Measurements from ENCODE around the gene CRMP1.

DNA sequence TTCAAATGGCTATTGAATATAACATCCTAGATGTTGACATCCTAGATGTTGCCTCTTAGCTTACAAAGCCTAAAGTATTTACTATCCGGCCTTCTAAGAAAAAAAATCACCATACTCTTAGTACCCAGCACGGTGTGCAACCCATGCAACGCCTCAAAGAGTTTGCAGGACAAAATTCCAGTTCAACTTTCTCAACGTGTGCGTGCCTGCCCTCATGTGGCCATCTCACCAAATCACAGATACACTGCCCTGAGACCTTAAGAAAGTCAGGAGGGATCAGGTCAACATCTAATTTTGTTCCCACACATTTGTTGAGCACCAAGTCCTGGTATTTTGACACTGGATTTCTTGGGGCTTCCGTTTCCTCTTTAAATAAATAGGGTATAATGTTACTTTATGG lies 68.3 kb downstream of the CRMP1 start:
- TF ChIP-seq CTCF (conservative IDR thresholded peaks at IDR 0.05; ENCODE audit: low read length) (peak; percentile 65), EZH2phosphoT487 (IDR thresholded peaks at IDR 0.05; ENCODE audit: borderline replicate concordance) (no peak)

All from Loucy (cell line).